K562 (cell line): ENCODE measurements around the gene FAM90A26.
"Not testable (repeated sequence)": the region's sequence is repeated elsewhere in the genome, so short reads cannot be mapped to it uniquely, and the experiment has no call there.

Experiments used
- NFYB ChIP-seq: IDR thresholded peaks from 2 replicates; pipeline ENCODE4 v1.6.1; 2011; ENCODE audit warnings: mild to moderate bottlenecking, moderate library complexity; ENCODE audit not compliant: insufficient read length; ENCODE audit errors: extremely low read depth
- POLR2A ChIP-seq: fragments of 450-650 bp; conservative IDR thresholded peaks from 2 replicates; pipeline ENCODE4 v1.6.1; 2016
- PRMT5 ChIP-seq: sonication (generic); formaldehyde crosslinking; IDR thresholded peaks from 2 replicates; pipeline ENCODE4 v1.5.0; 2020; ENCODE audit warnings: missing genetic modification reagents
- RBFOX2 ChIP-seq: fragments of 200-400 bp; formaldehyde crosslinking; IDR thresholded peaks from 2 replicates; pipeline ENCODE4 v1.6.1; 2017; ENCODE audit warnings: low read depth, mild to moderate bottlenecking, low read length, moderate library complexity
- TF ChIP-seq, protein P1 (sequence below): fragments of 450-650 bp; formaldehyde crosslinking; IDR thresholded peaks from 2 replicates; pipeline ENCODE4 v1.4.0; 2022; ENCODE audit warnings: missing genetic modification characterization
- TF ChIP-seq, protein P2 (sequence below), 2 experiments: fragments of 450-650 bp; formaldehyde crosslinking in 1 of 2; IDR thresholded peaks; 2 replicates each; pipeline versions ENCODE4 v1.4.0 to v1.6.1; 2014 to 2020; ENCODE audit warnings: mild to moderate bottlenecking in 2 of 2, borderline replicate concordance in 1 of 2, low read depth in 1 of 2
- TF ChIP-seq, protein P3 (sequence below), 3 experiments: IDR thresholded peaks in 2 of 3; conservative IDR thresholded peaks in 1 of 3; 2 replicates each; pipeline ENCODE4 v1.5.1; 2011 to 2012; ENCODE audit warnings: low read length in 3 of 3, mild to moderate bottlenecking in 3 of 3, control low read depth in 2 of 3, improper control_type of control experiment in 1 of 3, inconsistent platforms in 1 of 3, low read depth in 1 of 3, mixed read lengths in 1 of 3, moderate library complexity in 1 of 3; ENCODE audit not compliant: insufficient read depth in 2 of 3

DNA sequence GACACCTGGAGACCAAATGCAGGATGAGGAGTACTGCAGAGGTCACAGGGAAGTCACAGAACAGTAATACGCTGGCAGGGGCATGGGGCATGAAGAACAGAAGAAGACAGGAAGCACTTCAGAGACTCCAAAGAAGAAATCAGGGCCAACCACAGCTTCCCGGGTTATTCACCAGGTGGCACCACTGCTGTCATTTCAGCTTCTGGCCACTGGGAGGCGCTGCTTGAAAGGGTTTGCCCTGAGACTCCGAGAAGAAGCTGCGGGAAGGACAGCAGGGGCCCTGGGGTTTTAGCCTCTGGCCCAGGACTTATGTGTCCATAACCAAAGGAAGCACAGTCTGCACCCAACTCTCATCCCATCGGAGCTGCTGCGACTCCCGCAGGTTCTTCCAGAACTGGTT, 4.2 kb upstream of the FAM90A26 start:
- TF ChIP-seq NFYB; PRMT5 (CRISPR knock-in tag); POLR2A; RBFOX2: not testable (repeated sequence)
- TF ChIP-seq, protein P1, sequence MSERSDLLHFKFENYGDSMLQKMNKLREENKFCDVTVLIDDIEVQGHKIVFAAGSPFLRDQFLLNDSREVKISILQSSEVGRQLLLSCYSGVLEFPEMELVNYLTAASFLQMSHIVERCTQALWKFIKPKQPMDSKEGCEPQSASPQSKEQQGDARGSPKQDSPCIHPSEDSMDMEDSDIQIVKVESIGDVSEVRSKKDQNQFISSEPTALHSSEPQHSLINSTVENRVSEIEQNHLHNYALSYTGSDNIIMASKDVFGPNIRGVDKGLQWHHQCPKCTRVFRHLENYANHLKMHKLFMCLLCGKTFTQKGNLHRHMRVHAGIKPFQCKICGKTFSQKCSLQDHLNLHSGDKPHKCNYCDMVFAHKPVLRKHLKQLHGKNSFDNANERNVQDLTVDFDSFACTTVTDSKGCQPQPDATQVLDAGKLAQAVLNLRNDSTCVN (CRISPR knock-in tag): not testable (repeated sequence)
- TF ChIP-seq, protein P2, sequence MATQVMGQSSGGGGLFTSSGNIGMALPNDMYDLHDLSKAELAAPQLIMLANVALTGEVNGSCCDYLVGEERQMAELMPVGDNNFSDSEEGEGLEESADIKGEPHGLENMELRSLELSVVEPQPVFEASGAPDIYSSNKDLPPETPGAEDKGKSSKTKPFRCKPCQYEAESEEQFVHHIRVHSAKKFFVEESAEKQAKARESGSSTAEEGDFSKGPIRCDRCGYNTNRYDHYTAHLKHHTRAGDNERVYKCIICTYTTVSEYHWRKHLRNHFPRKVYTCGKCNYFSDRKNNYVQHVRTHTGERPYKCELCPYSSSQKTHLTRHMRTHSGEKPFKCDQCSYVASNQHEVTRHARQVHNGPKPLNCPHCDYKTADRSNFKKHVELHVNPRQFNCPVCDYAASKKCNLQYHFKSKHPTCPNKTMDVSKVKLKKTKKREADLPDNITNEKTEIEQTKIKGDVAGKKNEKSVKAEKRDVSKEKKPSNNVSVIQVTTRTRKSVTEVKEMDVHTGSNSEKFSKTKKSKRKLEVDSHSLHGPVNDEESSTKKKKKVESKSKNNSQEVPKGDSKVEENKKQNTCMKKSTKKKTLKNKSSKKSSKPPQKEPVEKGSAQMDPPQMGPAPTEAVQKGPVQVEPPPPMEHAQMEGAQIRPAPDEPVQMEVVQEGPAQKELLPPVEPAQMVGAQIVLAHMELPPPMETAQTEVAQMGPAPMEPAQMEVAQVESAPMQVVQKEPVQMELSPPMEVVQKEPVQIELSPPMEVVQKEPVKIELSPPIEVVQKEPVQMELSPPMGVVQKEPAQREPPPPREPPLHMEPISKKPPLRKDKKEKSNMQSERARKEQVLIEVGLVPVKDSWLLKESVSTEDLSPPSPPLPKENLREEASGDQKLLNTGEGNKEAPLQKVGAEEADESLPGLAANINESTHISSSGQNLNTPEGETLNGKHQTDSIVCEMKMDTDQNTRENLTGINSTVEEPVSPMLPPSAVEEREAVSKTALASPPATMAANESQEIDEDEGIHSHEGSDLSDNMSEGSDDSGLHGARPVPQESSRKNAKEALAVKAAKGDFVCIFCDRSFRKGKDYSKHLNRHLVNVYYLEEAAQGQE (IDR thresholded peaks at IDR 0.05; ENCODE audit: borderline replicate concordance): not testable (repeated sequence)
- TF ChIP-seq, protein P2 (CRISPR knock-in tag; IDR thresholded peaks at IDR 0.05; ENCODE audit: low read depth): not testable (repeated sequence)
- TF ChIP-seq, protein P3, sequence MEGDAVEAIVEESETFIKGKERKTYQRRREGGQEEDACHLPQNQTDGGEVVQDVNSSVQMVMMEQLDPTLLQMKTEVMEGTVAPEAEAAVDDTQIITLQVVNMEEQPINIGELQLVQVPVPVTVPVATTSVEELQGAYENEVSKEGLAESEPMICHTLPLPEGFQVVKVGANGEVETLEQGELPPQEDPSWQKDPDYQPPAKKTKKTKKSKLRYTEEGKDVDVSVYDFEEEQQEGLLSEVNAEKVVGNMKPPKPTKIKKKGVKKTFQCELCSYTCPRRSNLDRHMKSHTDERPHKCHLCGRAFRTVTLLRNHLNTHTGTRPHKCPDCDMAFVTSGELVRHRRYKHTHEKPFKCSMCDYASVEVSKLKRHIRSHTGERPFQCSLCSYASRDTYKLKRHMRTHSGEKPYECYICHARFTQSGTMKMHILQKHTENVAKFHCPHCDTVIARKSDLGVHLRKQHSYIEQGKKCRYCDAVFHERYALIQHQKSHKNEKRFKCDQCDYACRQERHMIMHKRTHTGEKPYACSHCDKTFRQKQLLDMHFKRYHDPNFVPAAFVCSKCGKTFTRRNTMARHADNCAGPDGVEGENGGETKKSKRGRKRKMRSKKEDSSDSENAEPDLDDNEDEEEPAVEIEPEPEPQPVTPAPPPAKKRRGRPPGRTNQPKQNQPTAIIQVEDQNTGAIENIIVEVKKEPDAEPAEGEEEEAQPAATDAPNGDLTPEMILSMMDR (IDR thresholded peaks at IDR 0.05 in 2 of 3, conservative IDR thresholded peaks at IDR 0.05 in 1 of 3; ENCODE audit: insufficient read depth in 2 of 3, low read depth in 1 of 3, low read length in 3 of 3): not testable (repeated sequence)
